Nephron progenitor cell (in vitro differentiated cells): Measurements from ENCODE around the gene ADI1.

Experiments
- DNase-seq: peaks from one replicate; pipeline ENCODE4 v3.0.0; 2021
- H3K27ac Mint-ChIP-seq: 2 replicates; pipeline ENCODE4 v1.8.0; 2021; ENCODE audit warnings: mild to moderate bottlenecking, moderate library complexity, mixed read lengths
- H3K27me3 Mint-ChIP-seq: 2 replicates; pipeline ENCODE4 v1.8.0; 2021; ENCODE audit warnings: mild to moderate bottlenecking, low read depth, mixed read lengths; ENCODE audit not compliant: poor library complexity
- H3K36me3 Mint-ChIP-seq: 2 replicates; pipeline ENCODE4 v1.8.0; 2021; ENCODE audit warnings: low read depth, mixed read lengths
- H3K4me1 Mint-ChIP-seq: 2 replicates; pipeline ENCODE4 v1.8.0; 2021; ENCODE audit warnings: mixed read lengths
- H3K4me3 Mint-ChIP-seq: 2 replicates; pipeline ENCODE4 v1.8.0; 2021; ENCODE audit warnings: mild to moderate bottlenecking, moderate library complexity, mixed read lengths
- H3K9me3 Mint-ChIP-seq: 2 replicates; pipeline ENCODE4 v1.8.0; 2021; ENCODE audit warnings: mild to moderate bottlenecking, moderate library complexity, mixed read lengths
- CTCF ChIP-seq: fragments of 200-600 bp; sonication (generic); IDR thresholded peaks from 2 replicates; pipeline ENCODE4 v1.5.0; 2021; ENCODE audit warnings: antibody characterized with exemption

Gene ADI1

GRCh38 chr2:3482363-3482821 is 36.9 kb downstream of the ADI1 start:
- DNase-seq: no peak
- Mint-ChIP-seq H3K9me3 (peaks cover 5% of the 10 kb centered on the region), H3K4me3 (no peak overlapping the region)

GRCh38 chr2:3481736-3482362 is 37.5 kb downstream of the ADI1 start:
- Mint-ChIP-seq H3K36me3 (peaks cover 64% of the 10 kb centered on the region), H3K4me3 (no peak overlapping the region), H3K4me1 (peaks cover 11% of the 10 kb centered on the region), H3K9me3 (peaks cover 5% of the 10 kb centered on the region), H3K27ac (no peak overlapping the region), H3K27me3 (no peaks in the 10 kb centered on the region)
- TF ChIP-seq CTCF: no peak
- DNase-seq: no peak

More at GRCh38 chr2:3482363-3482821, 36.9 kb downstream of the ADI1 start:
- TF ChIP-seq CTCF: no peak
- peaks cover 65% of the 10 kb centered on the region for H3K36me3 Mint-ChIP-seq
- no peak overlapping the region for H3K27ac Mint-ChIP-seq
- H3K27me3 Mint-ChIP-seq: no peaks in the 10 kb centered on the region
- peaks cover 9% of the 10 kb centered on the region for H3K4me1 Mint-ChIP-seq

GRCh38 chr2:3481011-3481400 is 38.3 kb downstream of the ADI1 start:
- no peak overlapping the region for H3K27ac Mint-ChIP-seq
- H3K9me3 Mint-ChIP-seq: peaks cover 5% of the 10 kb centered on the region
- no peak overlapping the region for H3K4me3 Mint-ChIP-seq
- DNase-seq: no peak
- H3K4me1 Mint-ChIP-seq: peaks cover 19% of the 10 kb centered on the region
- H3K27me3 Mint-ChIP-seq: no peaks in the 10 kb centered on the region
- TF ChIP-seq CTCF: no peak
- peaks cover 61% of the 10 kb centered on the region for H3K36me3 Mint-ChIP-seq

- Mint-ChIP-seq H3K4me1 (peaks cover 25% of the 10 kb centered on the region), H3K4me3 (no peak overlapping the region), H3K27me3 (no peaks in the 10 kb centered on the region), H3K9me3 (peaks cover 2% of the 10 kb centered on the region), H3K36me3 (peaks cover 60% of the 10 kb centered on the region), H3K27ac (peak overlapping the region; percentile 80)
- no peak for TF ChIP-seq CTCF
- DNase-seq: no peak
Observed at GRCh38 chr2:3480352-3481010, 38.9 kb downstream of the ADI1 start.

GRCh38 chr2:3479430-3480320 is 39.7 kb downstream of the ADI1 start:
- Mint-ChIP-seq H3K27me3 (no peaks in the 10 kb centered on the region), H3K4me3 (no peak overlapping the region), H3K4me1 (peaks cover 26% of the 10 kb centered on the region), H3K36me3 (peaks cover 57% of the 10 kb centered on the region), H3K27ac (peak overlapping the region; percentile 80), H3K9me3 (no peaks in the 10 kb centered on the region)
- TF ChIP-seq CTCF: no peak
- DNase-seq: no peak
